H9 (cell line): Measurements from ENCODE around the gene OR4C6. TPM values are rescaled to one million over a fixed set of nuclear protein-coding genes. Genes with fewer than 3 reads are reported as not detected.

ENCODE experiments used
- DNase-seq: peaks from one replicate; pipeline ENCODE4 v3.0.0-alpha.2; 2017
- H2AFZ ChIP-seq: one replicate; pipeline ENCODE4 v1.6.1; 2013; ENCODE audit warnings: mild to moderate bottlenecking, low read length, control low read depth, moderate library complexity
- H2AK5ac ChIP-seq: 2 replicates; pipeline ENCODE4 v1.6.1; 2013; ENCODE audit warnings: low read length, control low read depth, mixed read lengths; ENCODE audit not compliant: insufficient read length
- H2BK120ac ChIP-seq: one replicate; pipeline ENCODE4 v1.6.1; 2013; ENCODE audit warnings: low read depth, mild to moderate bottlenecking, low read length, control low read depth, inconsistent platforms; ENCODE audit not compliant: poor library complexity, severe bottlenecking
- H2BK12ac ChIP-seq: 2 replicates; pipeline ENCODE4 v1.6.1; 2013; ENCODE audit warnings: low read length, control low read depth, mixed read lengths, low read depth; ENCODE audit not compliant: insufficient read length
- H2BK15ac ChIP-seq: 2 replicates; pipeline ENCODE4 v1.6.1; 2013; ENCODE audit warnings: low read depth, low read length, control low read depth
- H2BK20ac ChIP-seq: one replicate; pipeline ENCODE4 v1.6.1; 2013; ENCODE audit warnings: low read depth, mild to moderate bottlenecking, low read length, control low read depth, inconsistent platforms; ENCODE audit not compliant: poor library complexity, severe bottlenecking
- H2BK5ac ChIP-seq: 2 replicates; pipeline ENCODE4 v1.6.1; 2013; ENCODE audit warnings: low read length, control low read depth, mixed read lengths; ENCODE audit not compliant: insufficient read length
- H3K14ac ChIP-seq: 2 replicates; pipeline ENCODE4 v1.6.1; 2013; ENCODE audit warnings: low read length, control low read depth; ENCODE audit not compliant: insufficient read depth
- H3K18ac ChIP-seq: 2 replicates; pipeline ENCODE4 v1.6.1; 2013; ENCODE audit warnings: low read depth, mild to moderate bottlenecking, mixed read lengths, low read length, control low read depth; ENCODE audit not compliant: insufficient read length
- H3K23ac ChIP-seq: 2 replicates; pipeline ENCODE4 v1.6.1; 2013; ENCODE audit warnings: low read length, control low read depth, mixed read lengths, low read depth; ENCODE audit not compliant: insufficient read length
- H3K23me2 ChIP-seq: 2 replicates; pipeline ENCODE4 v1.6.1; 2013; ENCODE audit warnings: low read depth, mild to moderate bottlenecking, mixed read lengths, low read length, control low read depth; ENCODE audit not compliant: insufficient read length, poor library complexity, severe bottlenecking
- H3K27ac ChIP-seq: 2 replicates; pipeline ENCODE4 v1.5.1; 2013; ENCODE audit warnings: low read length, control low read depth, mixed read lengths, low read depth; ENCODE audit not compliant: insufficient read length
- H3K27me3 ChIP-seq: 2 replicates; pipeline ENCODE4 v1.6.1; 2013; ENCODE audit warnings: low read length, control low read depth, inconsistent platforms; ENCODE audit not compliant: insufficient read depth
- H3K4ac ChIP-seq: 2 replicates; pipeline ENCODE4 v1.6.1; 2013; ENCODE audit warnings: low read depth, mild to moderate bottlenecking, control low read depth, inconsistent platforms, low read length, moderate library complexity
- H3K4me1 ChIP-seq: 2 replicates; pipeline ENCODE4 v1.6.1; 2013; ENCODE audit warnings: low read length, control low read depth, inconsistent platforms; ENCODE audit not compliant: insufficient read depth
- H3K4me2 ChIP-seq: 2 replicates; pipeline ENCODE4 v1.6.1; 2013; ENCODE audit warnings: low read length, control low read depth, mixed read lengths; ENCODE audit not compliant: insufficient read length, insufficient read depth
- H3K56ac ChIP-seq: 2 replicates; pipeline ENCODE4 v1.6.1; 2013; ENCODE audit warnings: low read depth, mild to moderate bottlenecking, mixed read lengths, low read length, control low read depth; ENCODE audit not compliant: insufficient read length
- H3K79me1 ChIP-seq: 2 replicates; pipeline ENCODE4 v1.6.1; 2013; ENCODE audit warnings: low read depth, mild to moderate bottlenecking, moderate library complexity, low read length, control low read depth, inconsistent platforms; ENCODE audit not compliant: insufficient read depth, poor library complexity, severe bottlenecking
- H3K79me2 ChIP-seq: 2 replicates; pipeline ENCODE4 v1.6.1; 2013; ENCODE audit warnings: low read length, control low read depth, inconsistent platforms; ENCODE audit not compliant: insufficient read depth
- H3K9ac ChIP-seq: 2 replicates; pipeline ENCODE4 v1.6.1; 2013; ENCODE audit warnings: low read length, control low read depth, mixed read lengths; ENCODE audit not compliant: insufficient read length; ENCODE audit errors: extremely low read depth
- H3K9me3 ChIP-seq: one replicate; pipeline ENCODE4 v1.6.1; 2013; ENCODE audit warnings: low read depth, low read length, inconsistent platforms; ENCODE audit not compliant: control insufficient read depth
- H3T11ph ChIP-seq: one replicate; pipeline ENCODE4 v1.6.1; 2013; ENCODE audit warnings: mild to moderate bottlenecking, low read length, control low read depth, inconsistent platforms
- H4K20me1 ChIP-seq: one replicate; pipeline ENCODE4 v1.6.1; 2013; ENCODE audit not compliant: control insufficient read depth, insufficient read length, insufficient read depth
- H4K5ac ChIP-seq: 2 replicates; pipeline ENCODE4 v1.6.1; 2013; ENCODE audit warnings: low read depth, mild to moderate bottlenecking, mixed read lengths, low read length, control low read depth; ENCODE audit not compliant: insufficient read length
- H4K8ac ChIP-seq: replicated peaks from 2 replicates; pipeline ENCODE4 v1.6.1; 2013; ENCODE audit warnings: low read length, control low read depth, mixed read lengths, low read depth; ENCODE audit not compliant: insufficient read length
- H4K91ac ChIP-seq: 2 replicates; pipeline ENCODE4 v1.6.1; 2013; ENCODE audit warnings: low read depth, mild to moderate bottlenecking, moderate library complexity, mixed read lengths, low read length, control low read depth; ENCODE audit not compliant: insufficient read length
- H3K27ac Mint-ChIP-seq, 3 experiments: 2 replicates in 2 of 3; 3 replicates in 1 of 3; pipeline ENCODE4 v1.8.0; 2020 to 2021; ENCODE audit warnings: mixed read lengths in 3 of 3, mild to moderate bottlenecking in 1 of 3, moderate library complexity in 1 of 3
- H3K27me3 Mint-ChIP-seq: 2 replicates; pipeline ENCODE4 v1.8.0; 2021; ENCODE audit warnings: low read depth, mild to moderate bottlenecking, moderate library complexity, mixed read lengths
- H3K36me3 Mint-ChIP-seq, 3 experiments: 2 replicates in 2 of 3; 3 replicates in 1 of 3; pipeline ENCODE4 v1.8.0; 2020 to 2021; ENCODE audit warnings: low read depth in 3 of 3, mixed read lengths in 3 of 3; ENCODE audit not compliant: insufficient read depth in 1 of 3
- H3K4me1 Mint-ChIP-seq, 2 experiments: 2 replicates each; pipeline ENCODE4 v1.8.0; 2020; ENCODE audit warnings: mixed read lengths in 2 of 2
- H3K4me3 Mint-ChIP-seq, 2 experiments: 2 replicates in 1 of 2; 3 replicates in 1 of 2; pipeline ENCODE4 v1.8.0; 2020 to 2021; ENCODE audit warnings: mild to moderate bottlenecking in 2 of 2, mixed read lengths in 2 of 2, moderate library complexity in 1 of 2
- H3K9me3 Mint-ChIP-seq, 2 experiments: 2 replicates in 1 of 2; 3 replicates in 1 of 2; pipeline ENCODE4 v1.8.0; 2020; ENCODE audit warnings: mild to moderate bottlenecking in 2 of 2, mixed read lengths in 2 of 2, moderate library complexity in 1 of 2
- CTCF ChIP-seq: fragments of 200-600 bp; sonication (generic); conservative IDR thresholded peaks from 3 replicates; pipeline ENCODE4 v1.8.0; 2021; ENCODE audit warnings: antibody characterized with exemption, mild to moderate bottlenecking
- WGBS: extraction: QIAGEN DNeasy Blood & Tissue Kit; methylation state at CpG from one replicate; pipeline ENCODE4 v1.1.7; 2013; ENCODE audit warnings: missing lambda C conversion rate, low lambda C conversion rate, mixed read lengths; ENCODE audit not compliant: insufficient read length; ENCODE audit errors: extremely low coverage; 5-methylcytosine and 5-hydroxymethylcytosine counted together
- total RNA-seq: library from RNA; stranded (reverse); gene quantifications from 2 replicates; pipeline ENCODE4 v1.2.1, GENCODE V29; 2021

Gene OR4C6
- total RNA-seq, 1 experiment from 2014 or later, result not detected

- Histone ChIP-seq H3T11ph (no peak overlapping the region), H3K27ac (no peak overlapping the region), H2BK5ac (no peak overlapping the region), H4K8ac (no peak overlapping the region), H3K79me1 (no peaks in the 10 kb centered on the region), H3K23ac (no peak overlapping the region), H3K79me2 (no peaks in the 10 kb centered on the region), H3K14ac (no peak overlapping the region), H2BK15ac (no peak overlapping the region), H3K9ac (no peak overlapping the region), H2BK20ac (no peak overlapping the region), H3K4me2 (no peak overlapping the region), H3K9me3 (peaks cover 39% of the 10 kb centered on the region), H3K23me2 (no peaks in the 10 kb centered on the region), H3K56ac (no peak overlapping the region), H3K4me1 (no peaks in the 10 kb centered on the region), H4K20me1 (no peaks in the 10 kb centered on the region), H2BK120ac (no peak overlapping the region), H3K18ac (no peak overlapping the region), H3K27me3 (no peaks in the 10 kb centered on the region), H2BK12ac (no peak overlapping the region), H2AFZ (no peak overlapping the region), H4K91ac (no peak overlapping the region), H4K5ac (no peak overlapping the region), H2AK5ac (no peak overlapping the region), H3K4ac (no peak overlapping the region)
- H3K27me3 Mint-ChIP-seq, result no peaks in the 10 kb centered on the region; the same call in 1 of the 2 replicates
- no CpG with 5 or more reads among the region's 4 CpGs for WGBS
- peaks cover 0 to 14% (median 7%) of the 10 kb centered on the region in 3 experiments; a peak in 5 of 7 replicates for H3K36me3 Mint-ChIP-seq
- H3K27ac Mint-ChIP-seq, result no peak overlapping the region
- H3K4me3 Mint-ChIP-seq, result no peak overlapping the region
- no peak for DNase-seq
- peaks cover 73 to 80% of the 10 kb centered on the region in 2 experiments for H3K9me3 Mint-ChIP-seq
- no peaks in the 10 kb centered on the region for H3K4me1 Mint-ChIP-seq
- no peak for TF ChIP-seq CTCF
These were observed 39.4 kb downstream of the OR4C6 start for GRCh38 chr11:55701429-55701828.
